GM19023 (cell line): Measurements from ENCODE around the gene TMEM45B.
"Not testable (repeated sequence)": the region's sequence is repeated elsewhere in the genome, so short reads cannot be mapped to it uniquely, and the experiment has no call there.

Source experiments
- ATAC-seq: cut with Tn5 transposase; IDR thresholded peaks from one replicate; pipeline ENCODE4 v1.9.1; 2021; ENCODE audit warnings: mild to moderate bottlenecking, moderate library complexity; ENCODE audit not compliant: unreplicated experiment

The TMEM45B gene

DNA sequence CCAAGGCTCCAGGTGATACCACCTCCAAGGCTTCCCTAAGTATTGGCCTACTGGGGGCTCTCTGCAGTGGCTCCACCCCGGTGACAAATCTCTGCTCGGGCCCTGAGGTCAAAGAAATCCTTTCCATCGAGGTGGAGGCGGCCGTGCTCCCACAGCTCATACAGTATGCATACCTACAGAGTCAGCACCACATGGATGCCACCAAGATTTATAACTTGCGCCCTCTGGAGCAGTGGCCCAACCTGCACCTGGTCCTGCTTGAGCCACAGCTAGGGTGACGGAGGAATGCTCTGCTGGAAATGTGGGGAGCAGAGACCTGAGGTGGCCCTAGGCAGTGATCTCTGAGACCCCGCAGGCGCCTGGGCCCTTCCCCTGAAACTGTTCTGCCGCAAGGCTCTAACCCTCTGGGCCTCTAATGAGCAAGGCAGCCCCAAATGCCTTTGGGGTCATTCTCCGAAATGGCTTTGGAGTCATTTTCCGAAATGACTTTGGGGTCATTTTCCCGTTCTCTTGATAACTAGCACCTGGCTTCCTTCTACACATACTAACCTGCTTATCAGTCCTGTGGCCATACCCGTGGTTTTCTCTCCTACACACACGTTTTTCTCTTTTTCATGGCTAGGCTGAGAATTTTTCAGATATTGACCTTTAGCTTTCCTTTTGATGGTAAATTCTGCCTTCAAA lies 33.9 kb downstream of the TMEM45B start:
- ATAC-seq = no peak

DNA sequence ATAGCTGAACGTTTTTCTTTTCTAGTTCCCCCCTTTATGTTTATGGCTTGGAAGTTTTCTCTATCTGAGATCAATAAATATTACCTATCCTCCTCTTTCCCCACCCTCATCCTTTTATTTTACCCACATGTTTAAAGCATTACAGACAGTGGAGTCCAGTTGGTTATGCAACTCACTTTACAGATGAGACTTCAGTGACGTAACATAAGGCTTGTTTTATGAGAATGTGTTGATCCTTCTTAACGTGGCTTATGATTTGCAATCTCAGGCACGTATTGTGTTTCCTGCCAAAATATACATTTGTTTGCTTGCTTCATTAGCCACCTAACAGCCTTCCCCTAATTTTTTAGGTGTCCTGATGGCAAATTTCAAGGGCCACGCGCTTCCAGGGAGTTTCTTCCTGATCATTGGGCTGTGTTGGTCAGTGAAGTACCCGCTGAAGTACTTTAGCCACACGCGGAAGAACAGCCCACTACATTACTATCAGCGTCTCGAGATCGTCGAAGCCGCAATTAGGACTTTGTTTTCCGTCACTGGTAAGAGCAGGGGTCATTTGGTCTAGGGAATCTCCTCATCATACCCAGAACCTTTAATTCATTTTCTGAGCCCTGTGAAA lies 36.6 kb downstream of the TMEM45B start:
- ATAC-seq = no peak

DNA sequence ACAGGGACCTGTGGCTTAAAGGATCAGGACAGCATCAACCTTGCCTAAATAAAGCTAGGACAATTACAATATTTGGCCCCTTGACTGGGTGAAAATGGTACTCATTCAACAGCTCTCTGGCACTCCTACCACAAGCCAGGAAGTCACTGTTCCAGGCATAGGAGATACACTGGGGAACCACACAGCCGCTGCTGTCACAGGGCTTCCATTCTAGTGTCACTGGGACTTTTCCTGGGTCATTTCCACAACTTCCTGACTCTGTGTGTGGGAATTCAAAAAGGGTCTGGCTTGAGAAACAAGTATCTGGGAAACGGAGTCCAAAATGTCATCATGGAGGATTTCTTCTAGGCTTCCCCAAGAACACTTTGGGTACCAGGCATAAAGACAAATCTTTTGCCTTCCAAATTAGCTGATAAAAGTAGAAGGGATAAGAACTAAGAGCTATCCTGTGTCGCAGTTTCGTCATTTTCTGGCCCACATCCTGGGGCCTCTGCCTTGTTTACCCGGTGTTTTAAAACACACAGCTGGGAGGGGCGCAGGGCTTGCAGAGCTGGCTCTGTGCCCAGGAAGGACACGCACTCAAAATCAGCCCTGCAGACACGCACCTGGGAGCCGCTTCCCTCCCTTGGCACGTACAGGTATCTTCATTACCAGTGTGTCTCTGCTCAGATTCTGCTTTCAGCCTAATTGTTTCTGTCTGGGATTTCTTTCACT lies 38.0 kb downstream of the TMEM45B start:
- ATAC-seq = no peak

DNA sequence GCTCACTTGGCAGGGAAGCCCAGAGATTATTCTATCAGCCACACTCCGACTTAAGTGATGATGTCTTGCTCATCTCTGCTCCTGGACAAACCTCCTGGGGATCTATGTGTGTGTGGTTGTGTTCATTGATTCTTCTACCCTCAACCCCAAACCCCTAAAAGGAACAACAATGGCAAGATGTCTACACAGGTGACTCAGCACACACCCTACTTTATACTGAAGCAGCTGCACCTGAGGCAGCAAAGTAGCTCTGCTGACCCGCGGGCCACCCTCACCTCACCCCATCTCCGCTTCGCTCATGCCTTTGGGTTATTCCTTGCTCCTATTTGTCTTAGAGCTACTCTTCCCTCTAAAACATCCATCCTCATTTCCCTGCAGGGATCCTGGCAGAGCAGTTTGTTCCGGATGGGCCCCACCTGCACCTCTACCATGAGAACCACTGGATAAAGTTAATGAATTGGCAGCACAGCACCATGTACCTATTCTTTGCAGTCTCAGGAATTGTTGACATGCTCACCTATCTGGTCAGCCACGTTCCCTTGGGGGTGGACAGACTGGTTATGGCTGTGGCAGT lies 38.7 kb downstream of the TMEM45B start:
- ATAC-seq = no peak

DNA sequence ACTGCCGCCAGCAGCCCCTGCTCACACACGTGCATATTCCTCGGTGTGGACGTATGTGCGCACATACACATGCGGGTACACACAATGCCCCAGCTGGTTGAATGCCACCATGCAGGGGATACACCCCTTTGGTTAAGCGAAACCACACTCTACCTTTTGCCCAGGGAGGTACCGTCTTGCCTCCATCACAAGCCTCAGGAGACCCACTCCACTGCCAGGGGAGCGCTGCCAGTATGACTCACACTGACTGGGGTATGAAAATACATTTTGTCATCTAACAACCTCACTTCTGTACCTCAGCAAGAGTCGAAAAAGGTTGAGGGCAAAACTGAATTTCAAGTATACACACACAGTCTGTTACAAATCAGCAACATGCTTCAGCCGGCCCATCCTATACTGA lies 39.4 kb downstream of the TMEM45B start:
- no peak for ATAC-seq

DNA sequence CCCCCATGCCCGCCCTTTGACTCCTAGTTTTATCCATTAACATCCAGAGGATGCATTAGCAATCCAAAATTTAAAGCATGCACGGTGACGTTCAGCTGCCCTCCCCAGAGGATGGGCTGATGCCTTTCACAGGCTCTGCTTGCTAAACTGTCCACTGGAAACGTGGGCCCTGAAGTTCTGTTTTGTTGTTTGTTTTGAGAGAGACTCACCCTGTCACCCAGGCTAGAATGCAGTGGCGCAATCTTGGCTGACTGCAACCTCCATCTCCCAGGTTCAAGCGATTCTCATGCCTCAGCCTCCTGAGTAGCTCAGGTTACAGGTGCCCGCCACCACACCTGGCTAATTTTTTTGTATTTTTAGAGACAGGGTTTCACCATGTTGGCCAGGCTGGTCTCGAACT lies 40.4 kb downstream of the TMEM45B start:
- no peak for ATAC-seq

DNA sequence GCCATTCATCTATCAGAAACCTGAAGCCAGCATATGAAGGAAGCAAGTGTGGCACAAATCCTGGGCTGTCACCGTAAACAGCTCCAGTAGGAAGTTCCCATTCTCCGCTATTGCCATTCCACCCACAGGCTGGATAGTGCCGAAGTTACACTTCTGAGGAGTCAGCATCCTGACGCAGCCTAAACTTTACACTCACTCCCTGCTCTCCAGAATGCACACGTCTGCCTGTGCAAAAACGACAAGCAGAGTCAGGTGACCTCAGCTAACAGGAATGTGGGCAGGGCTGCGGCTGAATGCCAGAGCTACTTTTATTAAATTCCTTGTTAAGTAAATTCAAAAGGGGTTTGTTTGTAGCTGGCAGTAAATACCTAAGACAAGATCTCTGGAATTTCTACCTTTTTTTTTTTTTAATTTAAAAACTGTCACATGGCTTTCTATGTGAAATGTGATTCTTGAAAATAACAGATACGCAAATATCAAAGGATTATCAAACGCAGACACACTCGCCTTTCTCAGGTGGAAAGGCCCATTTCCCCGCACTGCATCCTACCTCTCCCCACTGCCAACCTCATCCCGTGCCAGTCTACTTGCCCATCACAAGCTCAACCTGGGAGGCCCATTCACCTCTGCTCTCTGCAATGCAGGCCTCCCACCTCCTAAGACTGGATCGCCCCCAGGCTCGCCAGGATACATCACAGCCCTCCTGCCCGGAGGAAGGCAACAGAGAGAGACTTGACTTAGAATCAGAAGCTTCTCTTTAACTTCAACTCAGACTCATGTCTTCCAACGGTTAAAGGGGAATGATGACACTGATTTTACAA lies 46.3 kb downstream of the TMEM45B start:
- no peak for ATAC-seq

DNA sequence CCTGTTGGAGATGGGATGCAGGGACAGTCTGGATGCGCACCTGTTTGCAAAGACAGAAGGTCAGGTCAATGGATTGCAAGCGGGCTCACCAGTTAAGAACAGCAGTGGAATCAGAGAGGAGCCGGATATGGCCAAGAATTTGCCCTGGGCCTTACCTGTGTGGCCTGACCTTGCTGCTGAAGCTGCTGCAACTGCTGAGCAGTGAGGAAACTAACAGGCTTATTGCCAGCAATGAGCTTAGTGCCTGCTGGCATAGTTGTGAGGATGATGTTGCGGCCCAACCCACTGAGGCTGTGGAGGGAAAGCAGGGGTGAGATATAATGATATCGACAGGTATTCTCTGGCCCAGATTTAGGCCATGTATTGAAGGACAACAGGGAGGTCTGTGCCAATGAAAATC lies 49.2 kb downstream of the TMEM45B start:
- no peak for ATAC-seq

DNA sequence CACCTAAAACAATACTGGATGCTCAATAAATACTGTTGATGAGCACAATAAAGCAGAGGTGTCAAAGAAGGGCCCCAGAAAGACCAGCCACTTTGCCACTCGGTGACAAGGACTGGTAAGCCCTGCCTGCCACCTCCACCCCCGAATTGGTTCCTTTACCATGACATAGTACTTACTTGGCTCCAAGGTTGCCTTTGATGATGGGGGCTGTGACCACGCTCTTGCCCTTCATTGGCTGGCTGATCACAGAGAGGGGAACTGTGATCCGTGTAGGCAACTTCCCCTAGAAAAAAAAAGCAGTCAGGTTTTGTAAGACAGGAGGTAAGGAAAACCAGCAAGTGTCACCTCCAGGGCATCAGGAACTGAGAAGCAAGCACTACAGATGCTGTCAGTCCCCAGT lies 50.1 kb downstream of the TMEM45B start:
- no peak for ATAC-seq

DNA sequence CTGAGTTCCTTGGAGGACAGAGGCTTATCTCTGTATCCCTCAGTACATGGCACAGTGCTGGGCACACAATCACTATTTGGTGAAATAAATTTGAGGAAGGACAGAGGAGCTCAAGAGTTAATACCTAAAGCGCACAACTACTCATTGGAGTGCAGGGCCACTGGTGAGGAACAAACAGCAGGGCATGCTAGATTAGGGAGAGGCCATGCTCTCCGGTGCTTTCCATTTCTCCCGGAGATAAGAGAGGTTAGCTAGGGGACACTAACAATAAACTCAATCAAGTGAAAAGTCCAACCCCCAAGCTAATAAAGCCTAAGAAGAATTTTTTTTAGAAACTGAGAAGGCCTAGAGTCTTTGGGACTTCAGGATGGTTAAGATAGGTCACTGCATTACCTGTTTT lies 50.7 kb downstream of the TMEM45B start:
- ATAC-seq = no peak

DNA sequence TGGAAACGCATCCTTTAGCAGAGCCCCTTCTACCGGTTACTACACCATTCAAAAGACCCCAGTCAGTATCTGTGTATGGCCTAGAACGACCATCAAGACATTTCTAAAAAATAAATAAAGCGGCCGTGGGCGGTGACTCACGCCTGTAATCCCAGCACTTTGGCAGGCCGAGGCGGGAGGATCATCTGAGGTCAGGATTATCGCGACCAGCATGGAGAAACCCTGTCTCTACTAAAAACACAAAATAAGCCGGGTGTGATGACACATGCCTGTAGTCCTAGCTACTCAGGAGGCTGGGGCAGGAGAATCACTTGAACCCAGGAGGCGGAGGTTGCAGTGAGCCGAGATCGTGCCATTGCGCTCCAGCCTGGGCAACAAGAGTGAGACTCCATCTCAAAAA lies 53.0 kb downstream of the TMEM45B start:
- ATAC-seq = not testable (repeated sequence)

DNA sequence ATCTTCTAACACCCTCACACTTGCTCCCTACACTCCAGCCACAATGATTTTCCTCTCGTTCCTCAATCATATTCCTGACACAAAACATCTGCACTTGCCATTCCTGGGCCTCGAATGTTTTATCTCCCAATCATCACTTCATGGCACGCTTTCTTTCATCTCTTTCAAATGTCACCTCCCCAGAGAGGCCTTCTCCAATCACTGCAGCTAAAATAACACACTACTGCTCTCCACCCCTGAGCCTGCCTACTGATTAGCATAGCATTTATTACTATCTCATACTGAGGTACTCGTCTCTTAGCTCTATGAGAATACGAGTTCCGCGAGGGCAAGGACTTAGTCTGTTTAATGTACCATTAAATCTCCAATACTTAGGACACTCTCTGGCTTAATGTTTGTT lies 56.3 kb downstream of the TMEM45B start:
- no peak for ATAC-seq

DNA sequence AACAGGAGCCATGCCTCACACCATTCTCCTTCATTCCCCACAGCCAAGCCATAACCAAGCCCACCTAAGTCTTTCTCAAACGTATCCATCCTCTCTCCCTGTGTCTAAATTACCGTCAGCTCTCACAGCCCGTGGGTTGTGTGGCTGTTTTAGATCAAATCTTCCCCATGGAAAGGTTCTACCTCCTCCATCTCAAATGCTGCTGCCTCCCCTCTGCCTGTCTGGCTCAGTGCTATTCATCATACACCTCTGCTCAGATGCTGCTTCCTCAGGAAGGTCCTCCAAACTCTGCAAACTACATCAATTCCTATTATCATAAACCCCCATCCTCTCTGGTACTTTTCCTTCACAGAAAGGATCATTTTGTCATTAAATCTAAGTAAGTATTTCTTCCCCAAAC lies 64.7 kb downstream of the TMEM45B start:
- no peak for ATAC-seq

DNA sequence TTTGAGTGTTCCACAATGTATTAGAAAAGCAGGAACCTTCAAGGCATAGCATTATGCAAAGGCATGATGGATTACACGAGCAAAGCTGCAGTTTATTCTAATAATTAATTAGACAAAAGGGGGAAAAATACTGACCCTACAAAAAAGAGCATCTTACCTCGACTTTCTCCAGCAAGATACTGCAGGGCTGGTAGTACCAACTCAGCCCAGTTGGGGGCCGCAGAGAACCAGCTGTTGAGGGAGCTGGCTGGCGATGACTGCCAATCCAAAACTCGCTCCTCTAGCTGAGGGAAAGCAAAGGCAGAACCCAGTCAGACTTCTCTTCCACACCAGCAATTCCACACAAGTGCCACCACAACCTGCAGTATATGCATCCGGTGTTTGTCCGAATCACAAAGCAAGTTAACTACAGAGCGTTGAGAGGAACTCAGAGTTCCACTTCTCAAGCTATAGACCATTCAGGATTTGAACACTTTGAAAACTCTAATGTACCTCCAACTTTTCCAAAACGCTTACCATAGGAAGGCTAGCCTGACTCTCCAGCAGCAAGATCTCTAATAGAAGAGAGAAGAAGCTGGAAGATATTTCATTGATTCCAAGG lies 66.0 kb downstream of the TMEM45B start:
- no peak for ATAC-seq

DNA sequence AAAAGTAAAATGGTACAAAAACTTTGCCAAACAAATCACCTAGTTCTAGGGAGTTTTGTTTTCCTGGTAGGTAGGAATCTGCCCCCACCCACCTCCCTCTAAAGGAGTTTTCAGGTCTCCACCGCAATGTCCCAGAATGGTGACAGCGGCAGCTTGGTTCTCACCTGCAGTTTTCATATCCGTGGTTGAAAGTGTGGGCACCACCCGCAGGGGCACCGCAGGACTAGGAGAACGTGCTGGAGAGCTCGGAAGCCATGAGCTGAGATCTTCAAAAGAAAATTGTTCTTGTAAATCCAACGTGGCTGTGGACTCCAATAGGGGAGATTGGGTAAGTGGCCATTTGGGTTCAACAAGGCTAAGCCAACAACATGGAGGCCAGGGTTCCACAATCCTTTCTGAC lies 68.9 kb downstream of the TMEM45B start:
- ATAC-seq = no peak

DNA sequence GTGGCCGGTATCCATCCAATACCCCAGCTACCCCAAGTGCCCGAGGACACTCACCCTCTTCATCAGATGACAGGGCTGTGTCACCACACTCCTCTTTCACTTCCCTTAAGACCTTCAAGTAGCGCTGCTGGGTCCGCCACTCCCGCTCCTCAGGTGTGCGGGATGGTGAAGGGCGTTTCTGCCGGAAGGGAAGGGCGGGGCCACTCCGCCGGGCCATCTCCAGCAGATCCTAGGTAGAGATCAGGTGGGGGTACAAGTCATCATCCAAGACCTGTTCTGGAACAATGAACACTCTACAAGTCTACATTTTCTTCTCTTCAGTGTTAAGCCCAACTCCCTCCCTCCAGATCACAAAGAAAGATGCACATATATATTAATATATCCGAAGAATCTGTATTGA lies 69.7 kb downstream of the TMEM45B start:
- no peak for ATAC-seq

DNA sequence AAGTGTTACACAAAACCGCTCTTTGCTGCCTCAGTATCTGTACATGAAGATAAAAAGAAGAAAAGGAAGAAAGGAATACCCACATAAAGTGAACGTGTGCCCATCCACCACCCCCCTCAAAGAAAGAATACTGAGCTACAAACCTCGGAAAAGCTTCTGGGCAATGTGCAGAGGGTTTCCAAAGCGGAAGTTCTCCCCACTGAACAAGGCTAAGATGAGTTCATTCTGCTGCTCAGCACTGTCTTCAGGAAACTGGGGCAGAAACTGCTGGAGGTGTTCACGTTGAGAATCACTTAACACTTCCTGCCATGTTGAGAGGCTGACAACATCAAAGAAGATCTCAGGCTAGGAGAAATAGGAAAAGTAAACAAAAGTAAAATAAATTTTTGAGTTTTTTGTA lies 72.8 kb downstream of the TMEM45B start:
- ATAC-seq = no peak

DNA sequence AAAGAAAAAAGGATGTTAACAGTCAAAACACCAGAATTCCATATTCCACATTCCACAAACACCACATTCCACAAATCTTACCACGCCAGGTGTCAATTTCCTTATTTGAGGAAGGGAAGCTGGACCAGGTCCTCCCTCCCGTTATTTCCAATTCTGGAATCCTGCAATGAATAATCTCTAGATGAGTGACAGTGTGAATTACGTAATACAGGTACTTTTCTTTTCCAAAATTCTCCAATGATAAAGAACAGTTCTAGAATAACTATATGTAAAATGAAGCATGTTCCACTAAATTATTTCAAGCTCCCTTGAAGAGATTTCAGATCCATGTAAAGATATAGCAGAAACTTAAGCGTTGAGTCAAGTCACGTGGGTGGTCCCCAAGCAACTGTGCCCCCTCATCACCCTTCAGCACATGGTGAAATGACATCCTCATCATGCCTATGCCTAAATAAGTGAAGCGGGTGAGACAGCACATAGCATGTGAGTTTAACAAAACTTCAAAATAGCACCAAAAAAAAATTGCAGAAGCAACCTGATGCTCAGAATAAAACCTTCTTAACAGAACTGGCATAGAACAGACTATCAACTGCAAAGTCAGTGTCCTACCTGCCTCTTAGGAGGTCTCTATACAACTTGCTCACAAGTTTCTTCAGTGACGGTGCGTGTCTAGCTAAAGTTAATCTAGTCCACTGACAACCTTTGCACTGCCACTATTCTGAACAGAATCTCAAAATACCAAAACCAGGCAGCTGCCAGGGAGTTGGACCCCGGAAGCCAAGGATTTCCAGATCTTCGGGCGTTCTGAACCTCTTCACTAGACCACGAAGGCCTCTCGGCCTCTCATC lies 78.9 kb downstream of the TMEM45B start:
- ATAC-seq = no peak

DNA sequence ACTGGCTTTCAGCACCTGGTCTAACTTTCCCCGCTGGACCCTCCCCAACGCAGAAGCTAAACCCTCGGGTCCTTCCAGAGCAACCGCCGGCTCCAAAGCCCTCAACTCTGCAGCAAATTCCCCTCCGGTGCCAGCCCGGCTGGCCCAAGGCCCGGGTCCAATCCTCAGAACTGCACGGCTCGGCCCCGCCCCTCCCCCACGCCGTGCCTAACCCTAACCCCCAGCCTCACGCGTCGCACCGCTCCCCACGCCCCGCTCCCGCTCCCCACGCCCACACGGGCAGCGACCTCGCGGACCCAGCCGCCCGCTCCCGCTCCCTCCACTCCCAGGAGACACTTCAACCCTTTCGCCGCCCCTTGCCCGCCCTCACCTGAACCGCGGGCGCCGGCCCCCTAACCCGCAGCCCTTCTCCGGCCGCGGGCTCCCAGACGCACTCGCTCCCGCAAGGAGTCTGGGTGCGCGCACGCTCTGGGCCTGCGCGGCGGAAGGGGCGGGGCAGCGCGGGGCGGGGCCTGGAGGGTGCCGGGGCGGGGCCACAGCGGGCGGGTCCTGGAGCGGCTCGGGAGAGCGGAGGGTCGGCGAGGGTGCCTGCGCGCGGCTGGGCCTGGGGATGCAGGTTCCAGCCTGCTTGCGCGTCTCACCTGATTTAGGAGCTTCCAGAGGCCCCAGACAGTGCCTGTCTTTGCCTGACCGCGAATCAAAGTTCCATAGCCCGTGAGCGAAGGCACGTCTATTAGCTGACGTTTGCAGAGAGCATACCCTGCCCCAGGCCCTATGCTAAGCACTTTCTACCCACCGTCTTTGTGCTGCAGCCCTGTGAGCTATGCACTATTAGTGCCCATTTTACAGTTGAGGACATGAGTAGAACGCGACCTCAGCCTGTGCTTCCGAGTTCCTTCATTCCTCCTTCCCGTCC lies 79.7 kb downstream of the TMEM45B start, which contains the start of gene NFRKB:
TSS of gene NFRKB (minus strand) at position 453 of the 916 bp plus-strand sequence. CDS start 2,729 bp downstream, outside the sequence.
- ATAC-seq = peak; percentile 96
